Measurements from ENCODE around the gene HPCAL1. TPM values are rescaled to one million over a fixed set of nuclear protein-coding genes. Genes with fewer than 3 reads are reported as not detected.
A peak's percentile ranks its signal among the peaks of the same experiment; 100 is the strongest.

HPCAL1 gene
- total RNA-seq, 1 donor from 2014 or later = 62.4 TPM

GRCh38 chr2:10356439-10356811 is 53.7 kb downstream of the HPCAL1 start:
- Mint-ChIP-seq H3K27me3 (ENCODE audit: insufficient read depth) (no peaks in the 10 kb centered on the region), H3K4me3 (no peak overlapping the region), H3K36me3 (ENCODE audit: low read depth) (peaks cover 7% of the 10 kb centered on the region), H3K27ac (peak overlapping the region; percentile 48), H3K4me1 (ENCODE audit: low read depth) (peaks cover 13% of the 10 kb centered on the region), H3K9me3 (no peaks in the 10 kb centered on the region)
- no peak for DNase-seq (ENCODE audit: low spot score)
- intact Hi-C loops (cut with micrococcal nuclease) = no loop called here

- H3K27me3 Mint-ChIP-seq (ENCODE audit: insufficient read depth) = no peaks in the 10 kb centered on the region
- H3K4me1 Mint-ChIP-seq (ENCODE audit: low read depth) = peaks cover 8% of the 10 kb centered on the region
- peaks cover 1% of the 10 kb centered on the region for H3K36me3 Mint-ChIP-seq (ENCODE audit: low read depth)
- no peak overlapping the region for H3K27ac Mint-ChIP-seq
- intact Hi-C loops (cut with micrococcal nuclease) = no loop called here
- DNase-seq (ENCODE audit: low spot score) = no peak
- H3K4me3 Mint-ChIP-seq = no peak overlapping the region
- no peaks in the 10 kb centered on the region for H3K9me3 Mint-ChIP-seq
These were observed 54.8 kb downstream of the HPCAL1 start for GRCh38 chr2:10357193-10358169.

- H3K9me3 Mint-ChIP-seq = no peaks in the 10 kb centered on the region
- peaks cover 1% of the 10 kb centered on the region for H3K36me3 Mint-ChIP-seq (ENCODE audit: low read depth)
- H3K27me3 Mint-ChIP-seq (ENCODE audit: insufficient read depth) = no peaks in the 10 kb centered on the region
- DNase-seq (ENCODE audit: low spot score) = no peak
- intact Hi-C loops (cut with micrococcal nuclease) = no loop called here
- no peak overlapping the region for H3K4me3 Mint-ChIP-seq
- H3K4me1 Mint-ChIP-seq (ENCODE audit: low read depth) = peaks cover 8% of the 10 kb centered on the region
- no peak overlapping the region for H3K27ac Mint-ChIP-seq
These were observed 56.5 kb downstream of the HPCAL1 start for GRCh38 chr2:10359246-10359645.

GRCh38 chr2:10359731-10360329 is 57.1 kb downstream of the HPCAL1 start:
- no peaks in the 10 kb centered on the region for H3K9me3 Mint-ChIP-seq
- no peak for DNase-seq (ENCODE audit: low spot score)
- peaks cover 1% of the 10 kb centered on the region for H3K36me3 Mint-ChIP-seq (ENCODE audit: low read depth)
- peaks cover 8% of the 10 kb centered on the region for H3K4me1 Mint-ChIP-seq (ENCODE audit: low read depth)
- no peak overlapping the region for H3K27ac Mint-ChIP-seq
- H3K27me3 Mint-ChIP-seq (ENCODE audit: insufficient read depth) = no peaks in the 10 kb centered on the region
- intact Hi-C loops (cut with micrococcal nuclease) = no loop called here
- H3K4me3 Mint-ChIP-seq = no peak overlapping the region

- H3K27me3 Mint-ChIP-seq (ENCODE audit: insufficient read depth) = no peaks in the 10 kb centered on the region
- H3K4me1 Mint-ChIP-seq (ENCODE audit: low read depth) = peaks cover 8% of the 10 kb centered on the region
- H3K4me3 Mint-ChIP-seq = no peak overlapping the region
- peaks cover 1% of the 10 kb centered on the region for H3K36me3 Mint-ChIP-seq (ENCODE audit: low read depth)
- DNase-seq (ENCODE audit: low spot score) = no peak
- H3K9me3 Mint-ChIP-seq = no peaks in the 10 kb centered on the region
- H3K27ac Mint-ChIP-seq = no peak overlapping the region
- intact Hi-C loops (cut with micrococcal nuclease) = no loop called here
These were observed 57.8 kb downstream of the HPCAL1 start for GRCh38 chr2:10360460-10360849.

- no peak for DNase-seq (ENCODE audit: low spot score)
- no peaks in the 10 kb centered on the region for H3K9me3 Mint-ChIP-seq
- H3K4me3 Mint-ChIP-seq = no peak overlapping the region
- peaks cover 1% of the 10 kb centered on the region for H3K36me3 Mint-ChIP-seq (ENCODE audit: low read depth)
- intact Hi-C loops (cut with micrococcal nuclease) = no loop called here
- H3K4me1 Mint-ChIP-seq (ENCODE audit: low read depth) = peaks cover 2% of the 10 kb centered on the region
- no peaks in the 10 kb centered on the region for H3K27me3 Mint-ChIP-seq (ENCODE audit: insufficient read depth)
- H3K27ac Mint-ChIP-seq = no peak overlapping the region
These were observed 58.3 kb downstream of the HPCAL1 start for GRCh38 chr2:10360850-10361588.

- H3K27ac Mint-ChIP-seq = no peak overlapping the region
- no peak for DNase-seq (ENCODE audit: low spot score)
- H3K4me3 Mint-ChIP-seq = no peak overlapping the region
- intact Hi-C loops (cut with micrococcal nuclease) = no loop called here
- no peaks in the 10 kb centered on the region for H3K27me3 Mint-ChIP-seq (ENCODE audit: insufficient read depth)
- H3K36me3 Mint-ChIP-seq (ENCODE audit: low read depth) = no peaks in the 10 kb centered on the region
- no peaks in the 10 kb centered on the region for H3K4me1 Mint-ChIP-seq (ENCODE audit: low read depth)
- no peaks in the 10 kb centered on the region for H3K9me3 Mint-ChIP-seq
These were observed 59.6 kb downstream of the HPCAL1 start for GRCh38 chr2:10362096-10362897.

GRCh38 chr2:10362898-10363454 is 60.3 kb downstream of the HPCAL1 start:
- H3K27me3 Mint-ChIP-seq (ENCODE audit: insufficient read depth) = no peaks in the 10 kb centered on the region
- no peak overlapping the region for H3K27ac Mint-ChIP-seq
- DNase-seq (ENCODE audit: low spot score) = no peak
- no peaks in the 10 kb centered on the region for H3K4me1 Mint-ChIP-seq (ENCODE audit: low read depth)
- H3K4me3 Mint-ChIP-seq = no peak overlapping the region
- intact Hi-C loops (cut with micrococcal nuclease) = no loop called here
- H3K9me3 Mint-ChIP-seq = no peaks in the 10 kb centered on the region
- no peaks in the 10 kb centered on the region for H3K36me3 Mint-ChIP-seq (ENCODE audit: low read depth)

GRCh38 chr2:10363861-10364610 is 61.3 kb downstream of the HPCAL1 start:
- H3K4me3 Mint-ChIP-seq = no peak overlapping the region
- H3K36me3 Mint-ChIP-seq (ENCODE audit: low read depth) = no peaks in the 10 kb centered on the region
- no peak for DNase-seq (ENCODE audit: low spot score)
- H3K4me1 Mint-ChIP-seq (ENCODE audit: low read depth) = no peaks in the 10 kb centered on the region
- no peaks in the 10 kb centered on the region for H3K27me3 Mint-ChIP-seq (ENCODE audit: insufficient read depth)
- no peaks in the 10 kb centered on the region for H3K9me3 Mint-ChIP-seq
- intact Hi-C loops (cut with micrococcal nuclease) = no loop called here
- no peak overlapping the region for H3K27ac Mint-ChIP-seq

GRCh38 chr2:10365412-10365811 is 62.7 kb downstream of the HPCAL1 start:
- H3K36me3 Mint-ChIP-seq (ENCODE audit: low read depth) = no peaks in the 10 kb centered on the region
- H3K27ac Mint-ChIP-seq = no peak overlapping the region
- DNase-seq (ENCODE audit: low spot score) = no peak
- no peaks in the 10 kb centered on the region for H3K4me1 Mint-ChIP-seq (ENCODE audit: low read depth)
- no peak overlapping the region for H3K4me3 Mint-ChIP-seq
- intact Hi-C loops (cut with micrococcal nuclease) = no loop called here
- no peaks in the 10 kb centered on the region for H3K27me3 Mint-ChIP-seq (ENCODE audit: insufficient read depth)
- no peaks in the 10 kb centered on the region for H3K9me3 Mint-ChIP-seq

GRCh38 chr2:10366601-10367270 is 64.0 kb downstream of the HPCAL1 start:
- no peaks in the 10 kb centered on the region for H3K4me1 Mint-ChIP-seq (ENCODE audit: low read depth)
- H3K9me3 Mint-ChIP-seq = no peaks in the 10 kb centered on the region
- intact Hi-C loops (cut with micrococcal nuclease) = no loop called here
- H3K4me3 Mint-ChIP-seq = no peak overlapping the region
- no peaks in the 10 kb centered on the region for H3K36me3 Mint-ChIP-seq (ENCODE audit: low read depth)
- no peak for DNase-seq (ENCODE audit: low spot score)
- no peaks in the 10 kb centered on the region for H3K27me3 Mint-ChIP-seq (ENCODE audit: insufficient read depth)
- no peak overlapping the region for H3K27ac Mint-ChIP-seq

Data from activated T-helper 1 cell treated with anti-CD3 and anti-CD28 coated beads, Interleukin-12 subunit alpha, Interleukin-12 subunit beta, Interleukin-2, Interleukin-4 antibody, amounts not matched to agents 30 ng/mL and 10 ng/mL and 1 ng/mL, durations not matched to agents 14 hours and 24 hours and 36 hours (primary cell).